ENCODE data around the gene HBM.

Gene HBM

DNA sequence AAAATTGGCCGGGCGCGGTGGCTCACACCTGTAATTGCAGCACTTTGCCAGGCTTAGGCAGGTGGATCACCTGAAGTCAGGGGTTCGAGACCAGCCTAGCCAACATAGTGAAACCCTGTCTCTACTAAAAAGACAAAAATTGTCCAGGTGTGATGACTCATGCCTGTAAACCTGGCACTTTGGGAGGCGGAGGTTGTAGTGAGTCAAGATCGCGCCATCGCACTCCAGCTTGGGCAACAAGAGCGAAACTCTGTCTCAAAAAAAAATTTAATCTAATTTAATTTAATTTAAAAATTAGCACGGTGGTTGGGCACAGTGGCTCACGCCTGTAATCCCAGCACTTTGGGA lies 12.9 kb downstream of the HBM start:
- H3K27ac Mint-ChIP-seq = no peak overlapping the region
- peaks cover 73% of the 10 kb centered on the region for H3K27me3 Mint-ChIP-seq
- H3K9me3 Mint-ChIP-seq = no peaks in the 10 kb centered on the region
- no peak overlapping the region for H3K4me3 Mint-ChIP-seq
- no peaks in the 10 kb centered on the region for H3K36me3 Mint-ChIP-seq
- CTCF ChIA-PET = no interaction called here
- DNase-seq = no peak
- H3K4me1 Mint-ChIP-seq = peaks cover 26% of the 10 kb centered on the region

GRCh38 chr16:179211-180092 lies 13.7 kb downstream of the HBM start:
- Mint-ChIP-seq H3K4me1 (peaks cover 21% of the 10 kb centered on the region), H3K27ac (no peak overlapping the region), H3K36me3 (no peaks in the 10 kb centered on the region), H3K27me3 (peaks cover 65% of the 10 kb centered on the region), H3K9me3 (no peaks in the 10 kb centered on the region), H3K4me3 (no peak overlapping the region)
- CTCF ChIA-PET = interaction anchor here (1.0 to 1.4 kb wide), 2 partner anchors 9 to 61 kb away, joined by 3 read pairs; no protein-coding TSS in a partner anchor
- no peak for DNase-seq

- Mint-ChIP-seq H3K27me3 (peaks cover 58% of the 10 kb centered on the region), H3K27ac (no peak within 1 kb of the TSS), H3K9me3 (no peaks in the 10 kb centered on the region), H3K4me1 (peaks cover 15% of the 10 kb centered on the region), H3K36me3 (no peaks in the 10 kb centered on the region), H3K4me3 (no peak within 1 kb of the TSS)
- DNase-seq = peak; percentile 32
- CTCF ChIA-PET = interaction anchor here (0.7 to 1.4 kb wide), 4 partner anchors 8 to 63 kb away, joined by 3 to 4 read pairs (median 3); no protein-coding TSS in a partner anchor
These were observed 14.4 kb downstream of the HBM start, which contains the start of gene HBQ1 for GRCh38 chr16:180101-180675. Gene HBQ1, plus strand, starts transcription at chr16:180459. Its CDS starts 28 bp downstream, at chr16:180487.

- peak; percentile 90 for DNase-seq
- H3K4me3 Mint-ChIP-seq = no peak overlapping the region
- CTCF ChIA-PET = interaction anchor here (0.7 to 2.5 kb wide), 9 partner anchors 12 to 180 kb away, joined by 3 to 9 read pairs (median 4); no protein-coding TSS in a partner anchor
These were observed 15.1 kb downstream of the HBM start for GRCh38 chr16:180681-181564.

GRCh38 chr16:181565-182021 lies 15.8 kb downstream of the HBM start:
- CTCF ChIA-PET = interaction anchor here (0.8 to 2.5 kb wide), 8 partner anchors 12 to 180 kb away, joined by 3 to 11 read pairs (median 8); no protein-coding TSS in a partner anchor
- Mint-ChIP-seq H3K4me1 (peaks cover 10% of the 10 kb centered on the region), H3K36me3 (peaks cover 4% of the 10 kb centered on the region), H3K4me3 (no peak overlapping the region), H3K9me3 (no peaks in the 10 kb centered on the region), H3K27ac (no peak overlapping the region), H3K27me3 (peaks cover 48% of the 10 kb centered on the region)
- DNase-seq = no peak

More at GRCh38 chr16:180681-181564, 15.1 kb downstream of the HBM start:
- peaks cover 4% of the 10 kb centered on the region for H3K36me3 Mint-ChIP-seq
- peaks cover 10% of the 10 kb centered on the region for H3K4me1 Mint-ChIP-seq
- H3K9me3 Mint-ChIP-seq = no peaks in the 10 kb centered on the region
- H3K27ac Mint-ChIP-seq = no peak overlapping the region
- H3K27me3 Mint-ChIP-seq = peaks cover 51% of the 10 kb centered on the region

DNA sequence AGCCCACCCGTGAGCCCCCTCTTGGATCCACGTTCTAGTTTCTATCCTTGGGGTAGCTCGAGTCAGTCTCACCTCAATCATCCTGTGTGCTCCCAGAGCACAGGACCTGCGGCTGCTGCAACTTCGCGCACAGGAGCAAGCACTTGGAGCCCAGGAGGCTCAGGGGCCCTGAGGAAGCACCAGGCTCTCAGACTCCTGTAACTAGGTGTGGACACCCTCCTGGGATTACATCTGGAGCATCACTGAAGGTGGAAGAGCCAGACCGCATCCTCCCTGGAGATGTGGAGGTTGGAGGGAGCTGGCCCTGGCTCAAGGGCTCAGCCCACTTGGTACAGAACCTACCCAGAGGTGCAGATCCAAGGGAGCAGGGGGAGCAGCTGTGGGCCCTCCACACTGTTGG lies 17.2 kb downstream of the HBM start:
- no peaks in the 10 kb centered on the region for H3K9me3 Mint-ChIP-seq
- DNase-seq = no peak
- H3K27ac Mint-ChIP-seq = no peak overlapping the region
- H3K4me3 Mint-ChIP-seq = no peak overlapping the region
- peaks cover 36% of the 10 kb centered on the region for H3K27me3 Mint-ChIP-seq
- peaks cover 6% of the 10 kb centered on the region for H3K36me3 Mint-ChIP-seq
- peaks cover 7% of the 10 kb centered on the region for H3K4me1 Mint-ChIP-seq
- CTCF ChIA-PET = interaction anchor here (0.7 to 2.5 kb wide), 7 partner anchors 8 to 117 kb away, joined by 3 to 11 read pairs (median 3); no protein-coding TSS in a partner anchor

DNA sequence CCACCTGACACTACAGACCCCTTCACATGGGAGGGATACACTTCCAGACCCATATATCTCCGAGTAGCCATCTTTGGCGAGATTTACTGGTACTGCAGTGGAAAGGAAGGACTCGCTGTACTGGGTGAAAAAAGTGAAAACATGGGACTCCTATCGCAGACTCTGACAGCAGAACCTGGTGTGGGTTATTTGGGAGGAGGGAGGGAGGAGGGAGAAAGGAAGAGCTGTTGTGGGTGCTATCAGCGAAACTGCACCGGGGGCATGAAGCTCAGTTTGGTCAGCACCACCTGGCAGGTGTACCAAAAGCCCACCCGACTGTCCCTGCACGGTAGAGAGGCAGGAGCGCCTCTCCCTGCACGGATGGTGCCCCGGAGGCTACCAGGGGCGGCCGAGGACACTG lies 19.4 kb downstream of the HBM start:
- H3K27me3 Mint-ChIP-seq = peaks cover 14% of the 10 kb centered on the region
- peaks cover 11% of the 10 kb centered on the region for H3K4me1 Mint-ChIP-seq
- CTCF ChIA-PET = no interaction called here
- no peak overlapping the region for H3K4me3 Mint-ChIP-seq
- H3K27ac Mint-ChIP-seq = no peak overlapping the region
- DNase-seq = no peak
- no peaks in the 10 kb centered on the region for H3K9me3 Mint-ChIP-seq
- H3K36me3 Mint-ChIP-seq = peaks cover 24% of the 10 kb centered on the region

DNA sequence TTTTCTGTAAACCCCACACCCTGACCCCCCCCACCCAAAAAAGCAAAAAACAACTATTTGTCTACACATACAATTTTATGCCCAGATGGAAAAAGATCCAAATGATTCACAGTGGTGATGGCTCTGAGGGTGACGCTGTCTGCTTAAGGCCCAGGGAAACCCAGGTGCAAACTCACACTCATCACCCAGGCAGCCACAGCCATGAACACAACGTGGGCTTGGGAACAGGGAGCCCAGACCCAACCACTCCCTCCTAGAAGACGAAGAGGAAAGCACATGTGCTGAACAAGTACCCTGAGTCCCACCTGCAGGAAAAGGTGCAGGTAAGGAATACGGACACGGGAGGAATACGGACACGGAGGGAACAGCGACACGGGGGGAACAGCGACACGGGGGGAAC lies 19.9 kb downstream of the HBM start:
- Mint-ChIP-seq H3K4me3 (no peak overlapping the region), H3K27ac (no peak overlapping the region), H3K9me3 (no peaks in the 10 kb centered on the region), H3K27me3 (peaks cover 9% of the 10 kb centered on the region), H3K4me1 (peaks cover 11% of the 10 kb centered on the region), H3K36me3 (peaks cover 26% of the 10 kb centered on the region)
- CTCF ChIA-PET = no interaction called here
- DNase-seq = no peak

GRCh38 chr16:187330-187729 lies 21.6 kb downstream of the HBM start:
- CTCF ChIA-PET = no interaction called here
- no peak overlapping the region for H3K27ac Mint-ChIP-seq
- no peaks in the 10 kb centered on the region for H3K9me3 Mint-ChIP-seq
- no peak overlapping the region for H3K4me3 Mint-ChIP-seq
- peaks cover 11% of the 10 kb centered on the region for H3K4me1 Mint-ChIP-seq
- no peaks in the 10 kb centered on the region for H3K27me3 Mint-ChIP-seq
- no peak for DNase-seq
- H3K36me3 Mint-ChIP-seq = peaks cover 36% of the 10 kb centered on the region

GRCh38 chr16:188674-189073 lies 22.9 kb downstream of the HBM start:
- CTCF ChIA-PET = interaction anchor here (0.9 to 1.8 kb wide), 5 partner anchors 9 to 173 kb away, joined by 3 read pairs; no protein-coding TSS in a partner anchor
- Mint-ChIP-seq H3K9me3 (no peaks in the 10 kb centered on the region), H3K27ac (peak overlapping the region; percentile 45), H3K4me1 (peaks cover 11% of the 10 kb centered on the region), H3K36me3 (peaks cover 42% of the 10 kb centered on the region), H3K27me3 (no peaks in the 10 kb centered on the region), H3K4me3 (no peak overlapping the region)
- DNase-seq = peak; percentile 55

- Mint-ChIP-seq H3K36me3 (peaks cover 45% of the 10 kb centered on the region), H3K27me3 (no peaks in the 10 kb centered on the region), H3K4me1 (peaks cover 11% of the 10 kb centered on the region), H3K27ac (no peak overlapping the region), H3K4me3 (no peak overlapping the region), H3K9me3 (no peaks in the 10 kb centered on the region)
- CTCF ChIA-PET = interaction anchor here (1.2 to 1.8 kb wide), 2 partner anchors 9 to 33 kb away, joined by 3 read pairs; no protein-coding TSS in a partner anchor
- DNase-seq = no peak
These were observed 23.9 kb downstream of the HBM start for GRCh38 chr16:189604-190186.

- Mint-ChIP-seq H3K27ac (no peak overlapping the region), H3K4me1 (peaks cover 11% of the 10 kb centered on the region), H3K27me3 (no peaks in the 10 kb centered on the region), H3K36me3 (peaks cover 45% of the 10 kb centered on the region), H3K4me3 (no peak overlapping the region), H3K9me3 (no peaks in the 10 kb centered on the region)
- no peak for DNase-seq
- CTCF ChIA-PET = interaction anchor here (1.3 kb wide), 1 partner anchor 9 kb away, joined by 3 read pairs; no protein-coding TSS in a partner anchor
These were observed 26.1 kb downstream of the HBM start for GRCh38 chr16:191831-192230.

GRCh38 chr16:192686-193085 lies 26.9 kb downstream of the HBM start:
- no peak for DNase-seq
- CTCF ChIA-PET = no interaction called here
- no peak overlapping the region for H3K4me3 Mint-ChIP-seq
- H3K27me3 Mint-ChIP-seq = no peaks in the 10 kb centered on the region
- H3K36me3 Mint-ChIP-seq = peaks cover 48% of the 10 kb centered on the region
- peaks cover 11% of the 10 kb centered on the region for H3K4me1 Mint-ChIP-seq
- no peaks in the 10 kb centered on the region for H3K9me3 Mint-ChIP-seq
- H3K27ac Mint-ChIP-seq = no peak overlapping the region

Measured in activated naive CD4-positive, alpha-beta T cell treated with anti-CD3 and anti-CD28 coated beads, Interleukin-2, amount 10 ng/mL, durations not matched to agents 7 days and 5 days (primary cell).